ENCODE data around the gene COL18A1.
"Not testable (repeated sequence)": the region's sequence is repeated elsewhere in the genome, so short reads cannot be mapped to it uniquely, and the experiment has no call there.

Gene COL18A1

GRCh38 chr21:45549626-45550463 is 144.9 kb downstream of the COL18A1 start:
- DNase-seq, result peak in 2 of 4 experiments; percentile 24 to 41

GRCh38 chr21:45550522-45551210 is 145.7 kb downstream of the COL18A1 start:
- peak; percentile 76 to 89 (median 86) for DNase-seq

DNA sequence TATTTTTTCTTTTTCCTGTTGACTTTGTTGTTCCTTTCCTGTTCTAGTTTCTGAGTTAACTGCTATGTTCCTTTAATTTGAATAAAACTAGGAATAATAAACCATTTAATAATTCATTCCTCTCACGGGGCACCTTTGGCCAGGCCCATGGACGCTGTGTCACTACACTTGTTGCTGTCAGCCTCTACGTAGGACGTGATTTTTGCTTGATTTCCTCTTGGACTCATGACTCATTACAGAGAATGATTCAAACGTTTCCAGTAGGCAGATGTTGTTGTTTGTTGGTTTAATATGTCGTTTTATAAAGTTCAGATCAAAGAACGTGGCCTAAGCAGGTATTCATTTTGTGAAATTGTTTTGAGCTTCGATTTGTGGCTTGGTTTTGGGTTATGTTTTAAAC is 146.4 kb downstream of the COL18A1 start:
- DNase-seq, result peak; percentile 81 to 93 (median 87)

DNA sequence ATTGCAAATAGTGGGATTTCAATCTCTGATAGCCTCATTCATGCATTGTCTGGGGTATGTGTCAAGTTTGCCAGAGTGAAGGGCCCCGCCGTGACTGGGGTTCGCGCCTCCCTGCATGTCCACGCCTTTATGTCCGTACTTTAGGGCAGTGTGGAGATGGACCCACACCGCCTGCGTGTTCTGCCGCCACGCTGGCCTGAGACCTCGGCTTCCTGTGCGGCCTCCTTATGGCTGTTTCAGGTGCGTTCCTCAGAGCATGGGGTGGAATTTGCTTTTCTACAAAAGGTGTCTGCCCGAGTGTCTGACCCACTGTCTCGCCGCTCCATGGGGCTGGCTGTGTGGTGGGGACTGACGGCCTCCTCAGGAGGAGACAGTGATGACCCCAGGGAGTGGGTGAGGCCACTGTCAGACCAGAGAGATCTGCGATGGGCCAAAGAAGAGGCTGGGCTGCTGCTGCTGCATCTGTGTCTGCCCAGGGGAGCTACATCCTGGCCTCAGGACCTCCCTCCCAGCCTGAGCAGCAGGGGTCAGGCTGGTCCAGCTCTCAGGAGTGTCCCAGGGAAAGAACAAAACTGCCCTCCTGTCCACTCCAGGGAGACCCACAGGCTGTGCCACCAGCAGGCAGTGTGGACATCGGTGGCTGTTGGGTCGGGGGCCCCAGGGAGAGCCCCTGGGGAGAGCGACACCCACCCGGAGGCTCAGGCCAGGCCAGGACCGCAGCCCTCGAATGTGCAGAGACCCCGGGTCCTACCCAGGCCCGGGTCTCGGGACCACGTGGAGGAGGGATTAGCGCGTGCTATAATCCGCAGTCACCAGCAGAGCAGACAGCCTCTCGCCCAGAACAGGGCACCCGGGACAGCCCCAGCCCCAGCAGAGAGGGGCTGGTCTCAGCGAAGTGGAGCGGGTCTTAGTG is 147.1 kb downstream of the COL18A1 start:
- DNase-seq, result no peak

DNA sequence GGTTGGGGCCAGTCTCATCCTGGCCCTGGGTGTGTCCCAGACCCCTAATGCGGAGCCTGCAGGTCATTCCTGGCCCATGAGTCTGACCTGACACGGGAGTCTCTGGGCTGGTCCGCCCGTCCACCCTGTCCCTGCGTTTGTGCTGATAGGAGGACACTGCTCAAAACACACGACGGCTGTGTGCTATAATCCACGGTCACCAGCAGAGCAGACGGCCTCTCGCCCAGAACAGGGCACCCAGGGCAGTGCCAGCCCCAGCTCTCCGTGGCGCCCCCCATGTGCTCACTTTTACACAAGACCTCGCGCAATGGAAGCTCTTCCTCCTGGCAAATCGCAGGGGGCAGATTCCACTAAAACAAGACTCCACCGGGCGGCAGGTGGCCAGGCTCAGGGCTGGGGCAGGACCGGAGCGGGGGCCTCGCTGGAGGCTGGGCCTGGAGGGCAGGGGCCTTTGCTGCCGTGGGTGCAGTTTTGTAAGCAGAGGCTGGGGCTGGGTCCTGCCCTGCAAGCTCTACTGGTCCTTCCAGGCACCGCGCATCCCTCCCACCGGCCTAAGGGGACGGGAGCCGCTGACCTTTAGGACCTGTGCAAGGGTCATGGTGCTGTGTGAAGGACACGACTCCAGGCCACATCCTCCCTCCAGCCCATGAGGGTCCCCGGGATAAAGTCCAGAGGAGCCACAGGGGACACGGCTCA is 147.9 kb downstream of the COL18A1 start:
- no peak for DNase-seq

- DNase-seq, result peak; percentile 72 to 90 (median 86)
Measured at GRCh38 chr21:45554477-45555175, 149.7 kb downstream of the COL18A1 start.

DNA sequence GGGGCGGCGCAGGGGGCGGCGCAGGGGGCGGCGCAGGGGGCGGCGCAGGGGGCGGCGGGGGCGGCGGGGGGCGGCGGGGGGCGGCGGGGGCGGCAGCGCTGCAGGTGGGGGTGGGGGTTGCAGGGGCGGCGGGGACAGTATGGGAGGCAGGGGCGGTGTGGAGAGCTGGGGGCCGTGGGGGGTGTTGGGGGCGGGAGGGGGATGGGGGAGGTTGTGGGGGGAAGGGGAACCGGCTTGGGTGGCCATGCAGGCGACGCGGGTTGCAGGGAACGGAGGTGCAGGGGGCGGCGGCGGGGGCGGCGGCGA is 150.2 kb downstream of the COL18A1 start:
- DNase-seq, result no peak

GRCh38 chr21:45555557-45556301 is 150.8 kb downstream of the COL18A1 start:
- peak; percentile 73 to 90 (median 79) for DNase-seq

DNA sequence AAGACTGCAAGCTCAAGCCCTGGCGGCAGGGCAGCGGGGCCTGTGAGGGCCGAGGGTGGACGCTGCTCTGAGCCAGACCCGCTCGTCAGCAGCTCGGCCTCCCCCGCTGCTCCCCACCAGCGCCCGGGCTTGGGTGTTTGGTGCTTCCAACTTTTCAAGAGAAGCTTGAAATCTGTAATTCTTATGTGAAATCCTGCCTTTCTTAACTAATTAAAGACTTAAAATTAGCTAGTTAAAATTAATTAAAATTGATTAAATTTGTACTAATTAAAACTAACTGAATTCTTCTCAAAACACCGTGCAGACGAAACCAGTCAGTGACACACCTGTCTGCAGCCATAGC is 151.3 kb downstream of the COL18A1 start:
- no peak for DNase-seq

DNA sequence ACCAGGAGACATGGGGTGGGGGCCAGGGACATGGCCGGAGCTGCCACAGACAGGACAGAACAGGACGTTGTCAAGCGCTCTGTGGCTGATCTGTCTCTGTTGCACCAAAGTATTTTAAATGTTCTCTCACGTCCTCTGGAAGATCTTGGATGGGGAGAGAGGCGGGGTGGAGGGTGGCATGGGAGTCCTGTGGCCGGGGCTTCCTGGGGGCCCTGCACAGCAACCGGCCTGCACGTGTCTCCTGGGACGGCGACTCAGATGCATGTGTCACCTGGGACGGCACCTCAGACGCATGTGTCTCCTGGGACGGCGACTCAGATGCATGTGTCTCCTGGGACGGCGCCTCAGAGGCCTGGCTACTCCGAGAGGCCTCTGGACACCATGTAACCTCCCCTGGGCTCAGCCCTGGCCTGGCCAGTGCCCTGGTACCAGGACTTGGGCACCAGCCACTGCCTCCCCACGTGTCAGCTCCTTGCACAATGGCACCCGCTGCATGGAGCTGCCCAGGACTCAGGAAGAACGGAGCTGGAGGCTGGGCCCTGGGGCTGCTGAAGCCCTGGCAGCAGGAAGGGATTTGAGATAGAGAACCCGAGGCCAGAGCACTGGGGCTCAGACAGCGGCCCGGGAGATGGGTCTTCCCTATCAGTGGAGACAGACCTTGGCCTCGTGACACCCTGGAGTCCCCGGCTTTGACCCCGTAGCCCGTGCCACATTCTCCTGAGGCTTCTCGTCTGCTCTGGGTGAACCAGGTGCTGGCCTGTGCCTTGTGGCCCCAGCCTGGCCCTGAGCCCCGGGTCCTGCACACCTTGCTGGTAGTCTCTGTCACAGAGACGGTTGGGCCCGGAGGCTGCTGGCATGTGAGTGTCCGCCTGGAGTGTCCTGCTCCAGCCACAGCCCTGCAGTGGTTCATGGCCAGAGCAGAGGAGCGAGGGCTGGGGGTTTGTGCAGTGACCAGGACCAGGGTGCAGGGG is 152.0 kb downstream of the COL18A1 start:
- DNase-seq, result no peak

DNA sequence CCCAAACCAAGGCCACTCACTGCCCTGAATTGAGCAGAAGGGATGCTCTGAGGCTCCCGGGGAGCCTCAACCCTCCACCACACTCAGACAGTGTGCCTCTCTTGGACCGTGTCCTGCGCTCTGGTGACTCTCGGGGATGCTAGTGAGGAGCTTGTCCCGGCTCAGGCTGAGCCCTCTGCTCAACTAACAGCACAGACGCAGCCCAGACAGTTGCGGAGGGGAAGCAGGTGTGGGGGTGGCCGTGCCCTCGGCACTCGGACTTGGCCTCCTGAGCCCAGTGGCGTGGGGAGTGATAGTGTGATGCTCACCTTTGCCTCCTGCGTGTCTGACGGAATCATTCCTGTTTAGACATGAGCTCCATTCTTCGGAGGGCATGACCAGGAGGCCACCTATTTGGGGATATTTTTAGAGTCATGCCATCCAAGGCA is 152.7 kb downstream of the COL18A1 start:
- no peak for DNase-seq

DNA sequence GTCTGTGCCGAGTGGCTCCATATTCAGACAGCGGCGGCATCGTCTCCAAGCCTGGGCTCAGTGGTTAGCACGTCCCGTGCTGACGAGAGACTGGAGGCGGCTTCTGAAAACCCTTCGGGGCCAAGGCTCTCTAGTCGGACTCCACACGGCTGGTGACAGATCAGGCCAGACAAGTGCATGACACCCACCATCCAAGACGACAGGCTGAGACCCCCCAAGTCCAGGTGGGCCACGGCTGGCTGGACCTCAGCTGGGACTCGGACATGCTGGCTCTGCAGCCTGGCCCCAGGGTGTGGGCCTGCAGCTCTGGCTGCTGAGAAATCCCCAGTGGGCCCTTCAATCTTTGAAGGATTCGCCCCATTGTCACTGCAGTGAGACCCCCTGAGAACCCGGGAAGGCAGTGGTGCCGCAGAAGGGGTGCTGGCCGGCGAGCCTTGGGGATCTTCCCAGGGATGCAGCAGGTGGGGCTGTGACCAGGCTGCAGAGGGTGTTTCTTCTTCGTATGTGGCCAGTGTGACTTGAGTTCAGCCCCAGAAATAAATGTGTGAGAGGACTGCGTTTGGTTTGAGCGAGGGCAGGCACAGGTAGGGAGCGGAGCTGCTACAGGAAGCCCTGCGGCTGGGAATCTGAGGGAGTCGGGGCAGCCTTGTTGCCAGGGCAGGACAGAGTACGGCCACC is 153.2 kb downstream of the COL18A1 start:
- DNase-seq, result no peak

- DNase-seq, result no peak
Measured at GRCh38 chr21:45559216-45560105, 154.5 kb downstream of the COL18A1 start.

GRCh38 chr21:45560106-45561021 is 155.4 kb downstream of the COL18A1 start:
- DNase-seq, result no peak

- not testable (repeated sequence) for DNase-seq
Measured at GRCh38 chr21:45561241-45561640, 156.3 kb downstream of the COL18A1 start.

GRCh38 chr21:45562402-45562801 is 157.4 kb downstream of the COL18A1 start:
- no peak for DNase-seq

- DNase-seq, result no peak
Measured at GRCh38 chr21:45562965-45563364, 158.0 kb downstream of the COL18A1 start.

Measured in suppressor macrophage (primary cell).